HCT116 (cell line): ENCODE measurements around the gene PLCB3.

ENCODE experiments used
- CTCF ChIP-seq, 3 experiments: fragments of 200-600 bp in 1 of 3; sonication (generic) in 1 of 3; IDR thresholded peaks in 2 of 3; conservative IDR thresholded peaks in 1 of 3; 2 replicates each; pipeline ENCODE4 v1.5.1; 2012 to 2017; ENCODE audit warnings: low read depth in 2 of 3, low read length in 2 of 3, antibody characterized with exemption in 1 of 3, borderline replicate concordance in 1 of 3, control low read depth in 1 of 3, mild to moderate bottlenecking in 1 of 3, mixed read lengths in 1 of 3, mixed run types in 1 of 3, moderate library complexity in 1 of 3; ENCODE audit not compliant: insufficient read depth in 1 of 3
- TF ChIP-seq, protein P1 (sequence below): IDR thresholded peaks from 2 replicates; pipeline ENCODE4 v1.6.1; 2012; ENCODE audit warnings: low read depth

- no peak for TF ChIP-seq CTCF (IDR thresholded peaks at IDR 0.05 in 2 of 3, conservative IDR thresholded peaks at IDR 0.05 in 1 of 3; ENCODE audit: borderline replicate concordance in 1 of 3, insufficient read depth in 1 of 3, low read depth in 2 of 3, low read length in 2 of 3)
- TF ChIP-seq, protein P1, sequence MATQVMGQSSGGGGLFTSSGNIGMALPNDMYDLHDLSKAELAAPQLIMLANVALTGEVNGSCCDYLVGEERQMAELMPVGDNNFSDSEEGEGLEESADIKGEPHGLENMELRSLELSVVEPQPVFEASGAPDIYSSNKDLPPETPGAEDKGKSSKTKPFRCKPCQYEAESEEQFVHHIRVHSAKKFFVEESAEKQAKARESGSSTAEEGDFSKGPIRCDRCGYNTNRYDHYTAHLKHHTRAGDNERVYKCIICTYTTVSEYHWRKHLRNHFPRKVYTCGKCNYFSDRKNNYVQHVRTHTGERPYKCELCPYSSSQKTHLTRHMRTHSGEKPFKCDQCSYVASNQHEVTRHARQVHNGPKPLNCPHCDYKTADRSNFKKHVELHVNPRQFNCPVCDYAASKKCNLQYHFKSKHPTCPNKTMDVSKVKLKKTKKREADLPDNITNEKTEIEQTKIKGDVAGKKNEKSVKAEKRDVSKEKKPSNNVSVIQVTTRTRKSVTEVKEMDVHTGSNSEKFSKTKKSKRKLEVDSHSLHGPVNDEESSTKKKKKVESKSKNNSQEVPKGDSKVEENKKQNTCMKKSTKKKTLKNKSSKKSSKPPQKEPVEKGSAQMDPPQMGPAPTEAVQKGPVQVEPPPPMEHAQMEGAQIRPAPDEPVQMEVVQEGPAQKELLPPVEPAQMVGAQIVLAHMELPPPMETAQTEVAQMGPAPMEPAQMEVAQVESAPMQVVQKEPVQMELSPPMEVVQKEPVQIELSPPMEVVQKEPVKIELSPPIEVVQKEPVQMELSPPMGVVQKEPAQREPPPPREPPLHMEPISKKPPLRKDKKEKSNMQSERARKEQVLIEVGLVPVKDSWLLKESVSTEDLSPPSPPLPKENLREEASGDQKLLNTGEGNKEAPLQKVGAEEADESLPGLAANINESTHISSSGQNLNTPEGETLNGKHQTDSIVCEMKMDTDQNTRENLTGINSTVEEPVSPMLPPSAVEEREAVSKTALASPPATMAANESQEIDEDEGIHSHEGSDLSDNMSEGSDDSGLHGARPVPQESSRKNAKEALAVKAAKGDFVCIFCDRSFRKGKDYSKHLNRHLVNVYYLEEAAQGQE = no peak
These were observed 12.6 kb downstream of the PLCB3 start for GRCh38 chr11:64263947-64264317.
